ENCODE measurements around the gene KCP. TPM values are rescaled to one million over a fixed set of nuclear protein-coding genes. Genes with fewer than 3 reads are reported as not detected.

KCP gene
- total RNA-seq, 4 donors from 2014 or later = 0.16 to 2.3 (median 1.1) TPM

- TF ChIP-seq CTCF (IDR thresholded peaks at IDR 0.05; ENCODE audit: low read depth) = no peak
These were observed 73.0 kb downstream of the KCP start for GRCh38 chr7:128837521-128837921.

GRCh38 chr7:128836729-128837348, 73.7 kb downstream of the KCP start:
- no peak for TF ChIP-seq CTCF (IDR thresholded peaks at IDR 0.05; ENCODE audit: low read depth)

GRCh38 chr7:128835790-128836641, 74.5 kb downstream of the KCP start:
- TF ChIP-seq CTCF (IDR thresholded peaks at IDR 0.05; ENCODE audit: low read depth) = no peak

GRCh38 chr7:128835231-128835751, 75.2 kb downstream of the KCP start:
- no peak for TF ChIP-seq CTCF (IDR thresholded peaks at IDR 0.05; ENCODE audit: low read depth)

- TF ChIP-seq CTCF (IDR thresholded peaks at IDR 0.05; ENCODE audit: low read depth) = no peak
These were observed 76.6 kb downstream of the KCP start for GRCh38 chr7:128833946-128834325.

GRCh38 chr7:128833148-128833945, 77.2 kb downstream of the KCP start:
- no peak for TF ChIP-seq CTCF (IDR thresholded peaks at IDR 0.05; ENCODE audit: low read depth)

- TF ChIP-seq CTCF (IDR thresholded peaks at IDR 0.05; ENCODE audit: low read depth) = no peak
These were observed 77.7 kb downstream of the KCP start for GRCh38 chr7:128832880-128833147.
